Naive thymus-derived CD8-positive, alpha-beta T cell (primary cell): ENCODE measurements around the gene MTFR1L. TPM values are rescaled to one million over a fixed set of nuclear protein-coding genes. Genes with fewer than 3 reads are reported as not detected.

ENCODE experiments used
- ATAC-seq, 2 donors: fragments of 150-1000 bp; cut with Tn5 transposase in 1 of 2; sonication (Bioruptor Pico), chemical (Tn5 transposase) in 1 of 2; 1 replicate in 1 of 2; 2 replicates in 1 of 2; pipeline ENCODE4 v1.10.0; 2021; ENCODE audit warnings: mild to moderate bottlenecking in 2 of 2, moderate library complexity in 2 of 2
- POLR2A ChIA-PET: fragments of 350-600 bp; sonication (Branson Sonifier 250); formaldehyde crosslinking; loops from one replicate; lab custom pipeline; 2021; ENCODE audit warnings: antibody characterized with exemption; lab: Charles Lee
- DNase-seq, 10 donors: peaks; one replicate each; pipeline versions ENCODE4 v3.0.0 to v3.0.0-alpha.2; 2020 to 2022
- H3K27ac Mint-ChIP-seq, 10 donors: one replicate each; pipeline ENCODE4 v1.8.0; 2020 to 2022; ENCODE audit warnings: mild to moderate bottlenecking in 10 of 10, mixed read lengths in 10 of 10, moderate library complexity in 4 of 10, inconsistent platforms in 1 of 10
- H3K27me3 Mint-ChIP-seq, 5 donors: one replicate each; pipeline ENCODE4 v1.8.0; 2021 to 2022; ENCODE audit warnings: mixed read lengths in 5 of 5
- H3K36me3 Mint-ChIP-seq, 3 donors: one replicate each; pipeline ENCODE4 v1.8.0; 2020 to 2022; ENCODE audit warnings: mixed read lengths in 3 of 3, mild to moderate bottlenecking in 2 of 3, inconsistent platforms in 1 of 3
- H3K4me1 Mint-ChIP-seq, 4 donors: one replicate each; pipeline ENCODE4 v1.8.0; 2021 to 2022; ENCODE audit warnings: mixed read lengths in 4 of 4
- H3K4me3 Mint-ChIP-seq, 10 donors: one replicate each; pipeline ENCODE4 v1.8.0; 2020 to 2022; ENCODE audit warnings: mild to moderate bottlenecking in 10 of 10, mixed read lengths in 10 of 10, moderate library complexity in 6 of 10, inconsistent platforms in 1 of 10
- H3K9me3 Mint-ChIP-seq, 9 donors: one replicate each; pipeline ENCODE4 v1.8.0; 2020 to 2022; ENCODE audit warnings: mixed read lengths in 9 of 9, mild to moderate bottlenecking in 3 of 9, inconsistent platforms in 1 of 9, moderate library complexity in 1 of 9
- polyA plus RNA-seq, 3 donors: library from polyadenylated mRNA; unstranded; fragments of 300-500 nt; fragmentation: Illumina TruSeq; gene quantifications; one replicate each; pipeline ENCODE4 v1.2.3, GENCODE V29; 2021
- total RNA-seq, 8 experiments: library from RNA in 2 of 8; stranded (reverse) in 2 of 8; gene quantifications; one replicate each; pipeline ENCODE4 v1.2.3 and lab custom pipeline; 2021 to 2026

Gene MTFR1L
- total and polyA plus RNA-seq, 5 experiments from 2014 or later = 34.3 to 56.4 (median 42.6) TPM

GRCh38 chr1:25779894-25780293 lies 39.9 kb upstream of the MTFR1L start:
- Mint-ChIP-seq H3K36me3 (peaks cover 0 to 45% (median 15%) of the 10 kb centered on the region in 3 donors), H3K4me3 (no peak overlapping the region), H3K27me3 (no peaks in the 10 kb centered on the region), H3K4me1 (peaks cover 11 to 45% (median 20%) of the 10 kb centered on the region in 4 donors), H3K27ac (peak overlapping the region in 6 of 10 donors; percentile 16 to 70 (median 57)), H3K9me3 (no peaks in the 10 kb centered on the region)
- DNase-seq (no peak), ATAC-seq (no peak)
- POLR2A ChIA-PET = interaction anchor here (1.1 to 2.5 kb wide), 2 partner anchors 13 to 21 kb away, joined by 4 to 7 read pairs; no protein-coding TSS in a partner anchor

- peak overlapping the region in 7 of 10 donors; percentile 12 to 70 (median 38) for H3K27ac Mint-ChIP-seq
- H3K4me1 Mint-ChIP-seq = peaks cover 5 to 39% (median 13%) of the 10 kb centered on the region in 4 donors
- H3K9me3 Mint-ChIP-seq = no peaks in the 10 kb centered on the region
- H3K4me3 Mint-ChIP-seq = no peak overlapping the region
- H3K36me3 Mint-ChIP-seq = peaks cover 0 to 51% (median 15%) of the 10 kb centered on the region in 3 donors
- DNase-seq = no peak
- POLR2A ChIA-PET = interaction anchor here (1.1 to 2.5 kb wide), 2 partner anchors 14 to 21 kb away, joined by 4 to 7 read pairs; no protein-coding TSS in a partner anchor
- ATAC-seq = no peak
- no peaks in the 10 kb centered on the region for H3K27me3 Mint-ChIP-seq
Observed at GRCh38 chr1:25780318-25781129, 39.2 kb upstream of the MTFR1L start.

- ATAC-seq (no peak), DNase-seq (no peak)
- POLR2A ChIA-PET = interaction anchor here (0.6 to 2.5 kb wide), 2 partner anchors 15 to 98 kb away, joined by 3 to 7 read pairs; no protein-coding TSS in a partner anchor
- no peaks in the 10 kb centered on the region for H3K27me3 Mint-ChIP-seq
- peaks cover 4 to 33% (median 8%) of the 10 kb centered on the region in 4 donors for H3K4me1 Mint-ChIP-seq
- H3K9me3 Mint-ChIP-seq = no peaks in the 10 kb centered on the region
- peaks cover 0 to 56% (median 15%) of the 10 kb centered on the region in 3 donors for H3K36me3 Mint-ChIP-seq
- H3K27ac Mint-ChIP-seq = peak overlapping the region in 2 of 10 donors; percentile 24 to 38
- H3K4me3 Mint-ChIP-seq = no peak overlapping the region
Observed at GRCh38 chr1:25781130-25781433, 38.7 kb upstream of the MTFR1L start.

GRCh38 chr1:25782608-25783201 lies 37.0 kb upstream of the MTFR1L start:
- Mint-ChIP-seq H3K27ac (peak overlapping the region in 9 of 10 donors; percentile 31 to 90 (median 68)), H3K4me1 (peaks cover 0 to 21% (median 3%) of the 10 kb centered on the region in 4 donors), H3K36me3 (peaks cover 0 to 67% (median 12%) of the 10 kb centered on the region in 3 donors), H3K9me3 (no peaks in the 10 kb centered on the region), H3K27me3 (no peaks in the 10 kb centered on the region), H3K4me3 (no peak overlapping the region)
- ATAC-seq (no peak), DNase-seq (no peak)
- POLR2A ChIA-PET = interaction anchor here (1.2 kb wide), 1 partner anchor 28 kb away, joined by 3 read pairs; no protein-coding TSS in a partner anchor

- POLR2A ChIA-PET = no interaction called here
- Mint-ChIP-seq H3K4me1 (peaks cover 0 to 13% (median 2%) of the 10 kb centered on the region in 4 donors), H3K27ac (peak overlapping the region in 3 of 10 donors; percentile 35 to 86 (median 41)), H3K36me3 (peaks cover 0 to 69% (median 10%) of the 10 kb centered on the region in 3 donors), H3K27me3 (no peaks in the 10 kb centered on the region), H3K9me3 (no peaks in the 10 kb centered on the region), H3K4me3 (no peak overlapping the region)
- DNase-seq (no peak), ATAC-seq (no peak)
Observed at GRCh38 chr1:25784575-25785051, 35.1 kb upstream of the MTFR1L start.

GRCh38 chr1:25785333-25786067 lies 34.3 kb upstream of the MTFR1L start:
- peaks cover 0 to 73% (median 15%) of the 10 kb centered on the region in 3 donors for H3K36me3 Mint-ChIP-seq
- DNase-seq = no peak
- no peak overlapping the region for H3K4me3 Mint-ChIP-seq
- no peaks in the 10 kb centered on the region for H3K27me3 Mint-ChIP-seq
- POLR2A ChIA-PET = interaction anchor here (0.7 kb wide), 2 partner anchors 15 to 17 kb away, joined by 4 to 6 read pairs; no protein-coding TSS in a partner anchor
- peak overlapping the region in 8 of 10 donors; percentile 11 to 78 (median 38) for H3K27ac Mint-ChIP-seq
- ATAC-seq = no peak
- H3K9me3 Mint-ChIP-seq = no peaks in the 10 kb centered on the region
- peaks cover 0 to 6% (median 5%) of the 10 kb centered on the region in 4 donors for H3K4me1 Mint-ChIP-seq

- Mint-ChIP-seq H3K36me3 (peaks cover 0 to 76% (median 17%) of the 10 kb centered on the region in 3 donors), H3K27ac (peak overlapping the region in 6 of 10 donors; percentile 62 to 88 (median 71)), H3K27me3 (no peaks in the 10 kb centered on the region), H3K4me1 (peaks cover 0 to 12% (median 6%) of the 10 kb centered on the region in 4 donors), H3K9me3 (no peaks in the 10 kb centered on the region), H3K4me3 (peak overlapping the region in 1 of 10 donors; percentile 20)
- POLR2A ChIA-PET = interaction anchor here (1.1 to 2.0 kb wide), 3 partner anchors 9 to 168 kb away, joined by 5 to 8 read pairs (median 6); no protein-coding TSS in a partner anchor
- DNase-seq (no peak), ATAC-seq (no peak)
Observed at GRCh38 chr1:25786887-25787759, 32.6 kb upstream of the MTFR1L start.

GRCh38 chr1:25787760-25788166 lies 32.0 kb upstream of the MTFR1L start:
- Mint-ChIP-seq H3K4me3 (no peak overlapping the region), H3K27me3 (no peaks in the 10 kb centered on the region), H3K9me3 (no peaks in the 10 kb centered on the region), H3K4me1 (peaks cover 0 to 12% (median 4%) of the 10 kb centered on the region in 4 donors), H3K36me3 (peaks cover 0 to 72% (median 17%) of the 10 kb centered on the region in 3 donors), H3K27ac (peak overlapping the region in 6 of 10 donors; percentile 9 to 65 (median 55))
- DNase-seq (no peak), ATAC-seq (no peak)
- POLR2A ChIA-PET = interaction anchor here (0.7 to 2.0 kb wide), 5 partner anchors 8 to 207 kb away, joined by 3 to 8 read pairs (median 6); no protein-coding TSS in a partner anchor

- POLR2A ChIA-PET = interaction anchor here (1.3 kb wide), 1 partner anchor 9 kb away, joined by 3 read pairs; no protein-coding TSS in a partner anchor
- Mint-ChIP-seq H3K9me3 (no peaks in the 10 kb centered on the region), H3K4me1 (peaks cover 9 to 31% (median 16%) of the 10 kb centered on the region in 4 donors), H3K36me3 (peaks cover 0 to 52% (median 10%) of the 10 kb centered on the region in 3 donors), H3K4me3 (no peak overlapping the region), H3K27me3 (no peaks in the 10 kb centered on the region), H3K27ac (peak overlapping the region in 9 of 10 donors; percentile 15 to 89 (median 65))
- no peak for ATAC-seq
- no peak for DNase-seq
Observed at GRCh38 chr1:25790472-25790871, 29.3 kb upstream of the MTFR1L start.

- DNase-seq (no peak), ATAC-seq (no peak)
- Mint-ChIP-seq H3K27me3 (peaks cover 0 to 2% (median 0%) of the 10 kb centered on the region in 5 donors), H3K27ac (peak overlapping the region in 6 of 10 donors; percentile 33 to 94 (median 84)), H3K4me1 (peaks cover 21 to 42% (median 29%) of the 10 kb centered on the region in 4 donors), H3K36me3 (peaks cover 0 to 36% (median 10%) of the 10 kb centered on the region in 3 donors), H3K4me3 (no peak overlapping the region), H3K9me3 (peaks cover 0 to 2% (median 0%) of the 10 kb centered on the region in 9 donors)
- POLR2A ChIA-PET = interaction anchor here (0.9 kb wide), 1 partner anchor 22 kb away, joined by 3 read pairs; no protein-coding TSS in a partner anchor
Observed at GRCh38 chr1:25792115-25792514, 27.6 kb upstream of the MTFR1L start.
